ENCODE measurements around the gene SLC1A5.

GRCh38 chr19:46834984-46835383, 46.6 kb upstream of the SLC1A5 start:
- TF ChIP-seq POLR2AphosphoS5 (IDR thresholded peaks at IDR 0.05; ENCODE audit: low read depth, low read length) (no peak), POLR2A (IDR thresholded peaks at IDR 0.05; ENCODE audit: low read depth, low read length) (no peak), TAF1 (IDR thresholded peaks at IDR 0.05; ENCODE audit: borderline replicate concordance, low read depth, low read length) (no peak)
